T-cell (primary cell): Measurements from ENCODE around the gene TSC22D1. TPM values are rescaled to one million over a fixed set of nuclear protein-coding genes. Genes with fewer than 3 reads are reported as not detected.

Source experiments
- ATAC-seq, 4 experiments: fragments of 200-7000 bp in 3 of 4; fragments of 150-1000 bp in 1 of 4; cut with Tn5 transposase; replicated peaks in 1 of 4; 1 replicate in 3 of 4; 2 replicates in 1 of 4; pipeline ENCODE4 v1.10.0; 2021; ENCODE audit warnings: moderate library complexity in 3 of 4, mild to moderate bottlenecking in 2 of 4, moderate number of reproducible peaks in 1 of 4
- CTCF ChIA-PET, 2 donors: fragments of 300-600 bp; sonication (Branson Sonifier 250); formaldehyde crosslinking; loops; one replicate each; lab custom pipeline; 2022; ENCODE audit warnings: antibody characterized with exemption in 2 of 2; lab: Charles Lee
- POLR2A ChIA-PET, 2 donors: fragments of 300-600 bp; sonication (Branson Sonifier 250); formaldehyde crosslinking; loops; one replicate each; lab custom pipeline; 2022; ENCODE audit warnings: antibody characterized with exemption in 2 of 2; lab: Charles Lee
- DNase-seq, 35 experiments: peaks; one replicate each; pipeline versions ENCODE4 v3.0.0 to v3.0.0-alpha.2; 2013 to 2023
- H3K27ac ChIP-seq: one replicate; pipeline ENCODE4 v1.5.1; 2013; ENCODE audit warnings: low read length
- H3K27me3 ChIP-seq, 2 experiments: replicated peaks in 1 of 2; 1 replicate in 1 of 2; 2 replicates in 1 of 2; pipeline versions ENCODE4 v1.6.1 to v1.7.0; 2013; ENCODE audit warnings: low read length in 1 of 2, mixed read lengths in 1 of 2; ENCODE audit not compliant: control insufficient read depth in 2 of 2, insufficient read depth in 2 of 2; ENCODE audit errors: extremely low read depth in 1 of 2
- H3K36me3 ChIP-seq, 2 donors: 1 replicate in 1 of 2; 2 replicates in 1 of 2; pipeline versions ENCODE4 v1.6.1 to v1.7.0; 2013; ENCODE audit warnings: low read length in 1 of 2; ENCODE audit not compliant: control insufficient read depth in 2 of 2, insufficient read depth in 1 of 2; ENCODE audit errors: extremely low read depth in 1 of 2
- H3K4me1 ChIP-seq, 2 experiments: 1 replicate in 1 of 2; 2 replicates in 1 of 2; pipeline versions ENCODE4 v1.6.1 to v1.7.0; 2013; ENCODE audit warnings: low read length in 2 of 2, mixed read lengths in 1 of 2; ENCODE audit not compliant: insufficient read depth in 2 of 2, control insufficient read depth in 1 of 2; ENCODE audit errors: extremely low read depth in 1 of 2
- H3K4me3 ChIP-seq, 2 donors: 1 replicate in 1 of 2; 2 replicates in 1 of 2; pipeline versions ENCODE4 v1.5.1 to v1.7.0; 2013; ENCODE audit warnings: mild to moderate bottlenecking in 2 of 2, low read length in 1 of 2, moderate library complexity in 1 of 2; ENCODE audit not compliant: control insufficient read depth in 1 of 2; ENCODE audit errors: extremely low read depth in 1 of 2
- H3K9me3 ChIP-seq: 2 replicates; pipeline ENCODE4 v1.7.0; 2013
- H3K27ac Mint-ChIP-seq, 2 donors: one replicate each; pipeline ENCODE4 v1.8.0; 2020 to 2021; ENCODE audit warnings: mild to moderate bottlenecking in 2 of 2, mixed read lengths in 2 of 2
- H3K27me3 Mint-ChIP-seq, 2 donors: one replicate each; pipeline ENCODE4 v1.8.0; 2021 to 2022; ENCODE audit warnings: mixed read lengths in 2 of 2
- H3K36me3 Mint-ChIP-seq: one replicate; pipeline ENCODE4 v1.8.0; 2021; ENCODE audit warnings: mixed read lengths
- H3K4me1 Mint-ChIP-seq, 3 donors: one replicate each; pipeline ENCODE4 v1.8.0; 2020 to 2022; ENCODE audit warnings: mixed read lengths in 3 of 3, mild to moderate bottlenecking in 1 of 3
- H3K4me3 Mint-ChIP-seq, 3 donors: one replicate each; pipeline ENCODE4 v1.8.0; 2020 to 2022; ENCODE audit warnings: mild to moderate bottlenecking in 3 of 3, mixed read lengths in 3 of 3, moderate library complexity in 3 of 3
- H3K9me3 Mint-ChIP-seq, 3 donors: one replicate each; pipeline ENCODE4 v1.8.0; 2020 to 2022; ENCODE audit warnings: mixed read lengths in 3 of 3
- WGBS: methylation state at CpG from one replicate; pipeline ENCODE4 v1.1.5; 2013; ENCODE audit warnings: missing lambda C conversion rate; ENCODE audit not compliant: insufficient coverage; 5-methylcytosine and 5-hydroxymethylcytosine counted together
- total RNA-seq, 35 experiments: library from RNA in 6 of 35; stranded (reverse) in 6 of 35; fragments of 120-200 nt in 1 of 35; gene quantifications; one replicate each; pipeline versions ENCODE4 v1.2.1 to v1.2.4 and lab custom pipeline; 2013 to 2026

The TSC22D1 gene
- total RNA-seq, 5 donors from 2014 or later (not counting 1 experiment from before 2014, with no cell fraction given) = 32.5 to 40.4 (median 36.4) TPM

- Mint-ChIP-seq H3K27me3 (peaks cover 0 to 14% of the 10 kb centered on the region in 2 donors), H3K27ac (no peak overlapping the region), H3K4me1 (peaks cover 0 to 3% (median 0%) of the 10 kb centered on the region in 3 donors), H3K4me3 (no peak overlapping the region), H3K36me3 (no peaks in the 10 kb centered on the region), H3K9me3 (no peaks in the 10 kb centered on the region)
- 100% methylated on average over 1 of the region's 8 CpGs for WGBS
- Histone ChIP-seq H3K36me3 (no peaks in the 10 kb centered on the region), H3K4me1 (no peaks in the 10 kb centered on the region), H3K27me3 (no peaks in the 10 kb centered on the region), H3K9me3 (no peaks in the 10 kb centered on the region), H3K4me3 (no peak overlapping the region), H3K27ac (no peak overlapping the region)
- ChIA-PET CTCF (interaction anchor here (0.6 to 1.1 kb wide), 4 partner anchors 14 to 515 kb away, joined by 3 to 6 read pairs (median 4); no protein-coding TSS in a partner anchor), POLR2A (interaction anchor here (0.7 kb wide), 2 partner anchors 11 to 44 kb away, joined by 7 to 14 read pairs; no protein-coding TSS in a partner anchor)
- ATAC-seq (no peak), DNase-seq (no peak)
These were observed 180.0 kb downstream of the TSC22D1 start for GRCh38 chr13:44395976-44396694.

DNA sequence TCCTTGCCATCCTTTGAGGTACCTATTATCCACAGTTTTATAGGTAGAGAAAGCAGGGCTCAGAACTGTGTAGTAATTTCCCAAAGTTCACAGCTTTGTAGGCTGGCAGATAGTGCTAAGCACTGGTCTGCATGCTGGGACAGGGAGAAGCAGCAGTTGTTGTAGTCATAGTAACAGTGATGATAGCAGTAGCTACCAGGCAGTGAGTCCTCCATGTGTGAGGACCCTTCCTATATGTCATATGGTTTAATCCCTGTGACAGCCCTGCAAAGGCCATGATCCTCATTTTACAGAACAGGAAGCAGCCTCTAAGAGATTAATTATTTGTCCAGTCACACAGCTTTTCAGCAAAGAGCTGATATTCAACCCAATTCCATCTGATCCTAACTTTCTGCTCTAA is 181.5 kb downstream of the TSC22D1 start:
- Histone ChIP-seq H3K4me3 (no peak overlapping the region), H3K27ac (no peak overlapping the region), H3K36me3 (no peaks in the 10 kb centered on the region), H3K9me3 (no peaks in the 10 kb centered on the region), H3K4me1 (no peaks in the 10 kb centered on the region), H3K27me3 (no peaks in the 10 kb centered on the region)
- ATAC-seq (no peak), DNase-seq (no peak)
- POLR2A ChIA-PET = interaction anchor here in 1 of 2 donors (0.7 kb wide), 1 partner anchor 17 kb away, joined by 8 read pairs; no protein-coding TSS in a partner anchor
- no peak overlapping the region for H3K4me3 Mint-ChIP-seq
- CTCF ChIA-PET = no interaction called here
- peaks cover 0 to 3% (median 0%) of the 10 kb centered on the region in 3 donors for H3K4me1 Mint-ChIP-seq
- peaks cover 0 to 18% of the 10 kb centered on the region in 2 donors for H3K27me3 Mint-ChIP-seq
- no peaks in the 10 kb centered on the region for H3K36me3 Mint-ChIP-seq
- H3K27ac Mint-ChIP-seq = no peak overlapping the region
- H3K9me3 Mint-ChIP-seq = no peaks in the 10 kb centered on the region

GRCh38 chr13:44393391-44393790 is 182.7 kb downstream of the TSC22D1 start:
- H3K27me3 Mint-ChIP-seq = peaks cover 0 to 15% of the 10 kb centered on the region in 2 donors
- Histone ChIP-seq H3K36me3 (no peaks in the 10 kb centered on the region), H3K27ac (no peak overlapping the region), H3K27me3 (no peaks in the 10 kb centered on the region), H3K4me1 (no peaks in the 10 kb centered on the region), H3K4me3 (no peak overlapping the region), H3K9me3 (no peaks in the 10 kb centered on the region)
- CTCF ChIA-PET = no interaction called here
- ATAC-seq (no peak), DNase-seq (no peak)
- POLR2A ChIA-PET = interaction anchor here in 1 of 2 donors (0.6 kb wide), 1 partner anchor 46 kb away, joined by 5 read pairs; no protein-coding TSS in a partner anchor
- peaks cover 0 to 3% (median 0%) of the 10 kb centered on the region in 3 donors for H3K4me1 Mint-ChIP-seq
- 45% methylated on average over 5 of the region's 8 CpGs for WGBS
- H3K36me3 Mint-ChIP-seq = no peaks in the 10 kb centered on the region
- H3K4me3 Mint-ChIP-seq = no peak overlapping the region
- no peaks in the 10 kb centered on the region for H3K9me3 Mint-ChIP-seq
- H3K27ac Mint-ChIP-seq = no peak overlapping the region

DNA sequence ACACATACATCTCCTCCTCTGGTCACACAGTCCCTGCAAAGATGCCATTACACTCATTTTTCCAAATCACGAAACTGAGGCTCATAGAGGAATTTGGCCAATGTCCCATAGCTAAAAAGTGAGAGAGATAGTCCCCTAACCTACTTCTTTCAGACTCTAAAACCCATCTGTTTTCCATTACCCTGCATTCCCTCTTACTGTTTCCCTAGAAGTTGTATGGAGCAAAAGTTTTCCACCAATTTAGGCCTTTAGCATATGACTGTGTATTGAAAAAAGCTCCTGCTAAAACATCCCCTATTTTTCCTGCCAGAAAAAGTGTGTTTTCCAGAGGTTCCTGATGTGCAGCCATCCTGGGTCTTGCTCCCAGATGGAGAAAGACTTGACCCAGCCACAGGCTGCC is 186.3 kb downstream of the TSC22D1 start:
- Histone ChIP-seq H3K4me1 (no peaks in the 10 kb centered on the region), H3K27ac (no peak overlapping the region), H3K27me3 (no peaks in the 10 kb centered on the region), H3K4me3 (no peak overlapping the region), H3K36me3 (no peaks in the 10 kb centered on the region), H3K9me3 (no peaks in the 10 kb centered on the region)
- Mint-ChIP-seq H3K27ac (no peak overlapping the region), H3K4me3 (no peak overlapping the region), H3K36me3 (no peaks in the 10 kb centered on the region), H3K4me1 (peaks cover 0 to 3% (median 0%) of the 10 kb centered on the region in 3 donors), H3K27me3 (peaks cover 0 to 11% of the 10 kb centered on the region in 2 donors), H3K9me3 (no peaks in the 10 kb centered on the region)
- POLR2A ChIA-PET = no interaction called here
- CTCF ChIA-PET = no interaction called here
- no peak for ATAC-seq
- DNase-seq = no peak
- no CpG with 5 or more reads among the region's 1 CpG for WGBS

DNA sequence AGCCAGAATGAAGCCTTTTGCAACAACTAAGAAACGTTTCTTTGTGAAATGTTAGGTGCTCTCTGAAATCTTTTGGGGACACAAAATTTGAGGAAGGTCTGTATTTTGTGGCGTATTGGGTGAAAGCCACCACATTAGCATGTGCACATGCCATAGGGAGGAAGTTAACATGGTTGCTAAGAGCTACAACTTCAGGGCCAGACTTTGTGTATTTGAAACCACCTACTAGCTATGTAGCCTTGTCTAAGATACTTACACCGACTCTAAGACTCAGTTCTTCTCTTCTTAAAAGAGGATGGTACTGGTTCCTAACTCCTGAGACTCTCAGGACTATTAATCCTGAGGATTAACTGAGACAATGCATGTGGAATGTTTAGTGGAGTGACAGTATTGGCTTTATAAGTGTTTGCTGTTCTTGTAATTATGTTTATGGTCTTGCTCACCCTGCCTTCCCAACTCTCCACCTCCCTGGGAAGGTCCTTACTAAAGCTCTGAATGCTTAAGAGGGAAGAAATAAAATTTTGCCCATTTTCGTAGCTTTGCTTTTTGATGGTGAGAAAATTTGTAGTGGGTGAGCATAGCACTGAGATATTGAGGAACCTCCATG is 187.0 kb downstream of the TSC22D1 start:
- POLR2A ChIA-PET = no interaction called here
- DNase-seq (no peak), ATAC-seq (no peak)
- no peak overlapping the region for H3K27ac ChIP-seq
- no peaks in the 10 kb centered on the region for H3K9me3 ChIP-seq
- Mint-ChIP-seq H3K4me3 (no peak overlapping the region), H3K27me3 (peaks cover 0 to 11% of the 10 kb centered on the region in 2 donors), H3K9me3 (no peaks in the 10 kb centered on the region), H3K27ac (no peak overlapping the region), H3K36me3 (no peaks in the 10 kb centered on the region), H3K4me1 (peaks cover 0 to 3% (median 0%) of the 10 kb centered on the region in 3 donors)
- H3K36me3 ChIP-seq = no peaks in the 10 kb centered on the region
- no peak overlapping the region for H3K4me3 ChIP-seq
- no peaks in the 10 kb centered on the region for H3K4me1 ChIP-seq
- no CpG with 5 or more reads among the region's 4 CpGs for WGBS
- CTCF ChIA-PET = interaction anchor here in 1 of 2 donors (1.0 kb wide), 1 partner anchor 481 kb away, joined by 3 read pairs; no protein-coding TSS in a partner anchor
- no peaks in the 10 kb centered on the region for H3K27me3 ChIP-seq

DNA sequence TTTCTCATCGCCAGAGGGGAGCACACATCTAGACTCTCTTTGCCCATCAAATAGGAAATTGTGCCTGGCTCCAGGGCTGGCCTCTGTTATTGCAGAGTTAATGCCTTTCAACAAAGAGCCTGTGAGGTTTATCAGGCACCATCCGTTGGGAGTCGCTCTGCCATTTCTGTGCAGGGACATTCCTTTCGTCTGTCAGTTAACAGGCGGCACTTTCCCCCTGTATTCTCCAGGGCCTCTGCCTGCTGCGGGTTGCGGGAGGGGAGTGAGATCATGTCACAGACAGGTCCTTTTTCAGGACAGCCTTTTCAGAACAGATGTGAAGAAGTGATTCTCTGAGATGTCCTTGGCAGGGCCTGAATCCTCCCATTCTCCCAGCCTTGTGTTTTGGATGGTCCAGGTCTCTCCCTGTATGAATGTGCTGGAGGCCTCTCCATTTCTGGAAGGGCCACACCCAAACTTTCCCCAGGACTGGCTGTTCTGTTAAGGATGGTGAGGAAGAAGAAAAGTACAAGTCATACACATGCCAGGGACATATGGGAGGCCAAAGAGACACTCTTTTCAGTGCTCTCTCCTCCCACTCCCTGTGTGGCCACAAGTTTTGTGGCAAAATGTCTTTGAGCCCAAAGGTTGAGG is 187.6 kb downstream of the TSC22D1 start:
- no peak for DNase-seq
- Mint-ChIP-seq H3K36me3 (no peaks in the 10 kb centered on the region), H3K4me3 (no peak overlapping the region), H3K27ac (no peak overlapping the region), H3K4me1 (peaks cover 0 to 2% (median 0%) of the 10 kb centered on the region in 3 donors), H3K27me3 (peaks cover 0 to 11% of the 10 kb centered on the region in 2 donors), H3K9me3 (no peaks in the 10 kb centered on the region)
- no peaks in the 10 kb centered on the region for H3K4me1 ChIP-seq
- ChIA-PET CTCF (interaction anchor here in 1 of 2 donors (1.0 kb wide), 1 partner anchor 480 kb away, joined by 3 read pairs; no protein-coding TSS in a partner anchor), POLR2A (interaction anchor here in 1 of 2 donors (0.6 kb wide), 2 partner anchors 13 to 534 kb away, joined by 3 to 5 read pairs; no protein-coding TSS in a partner anchor)
- WGBS = no CpG with 5 or more reads among the region's 7 CpGs
- no peaks in the 10 kb centered on the region for H3K36me3 ChIP-seq
- no peak for ATAC-seq
- no peaks in the 10 kb centered on the region for H3K9me3 ChIP-seq
- no peaks in the 10 kb centered on the region for H3K27me3 ChIP-seq
- H3K27ac ChIP-seq = no peak overlapping the region
- H3K4me3 ChIP-seq = no peak overlapping the region
